HG03139 (cell line): ENCODE results near the gene GALT.

Source experiments
- ATAC-seq: cut with Tn5 transposase; IDR thresholded peaks from one replicate; pipeline ENCODE4 v1.9.1; 2021; ENCODE audit not compliant: unreplicated experiment

GALT gene

DNA sequence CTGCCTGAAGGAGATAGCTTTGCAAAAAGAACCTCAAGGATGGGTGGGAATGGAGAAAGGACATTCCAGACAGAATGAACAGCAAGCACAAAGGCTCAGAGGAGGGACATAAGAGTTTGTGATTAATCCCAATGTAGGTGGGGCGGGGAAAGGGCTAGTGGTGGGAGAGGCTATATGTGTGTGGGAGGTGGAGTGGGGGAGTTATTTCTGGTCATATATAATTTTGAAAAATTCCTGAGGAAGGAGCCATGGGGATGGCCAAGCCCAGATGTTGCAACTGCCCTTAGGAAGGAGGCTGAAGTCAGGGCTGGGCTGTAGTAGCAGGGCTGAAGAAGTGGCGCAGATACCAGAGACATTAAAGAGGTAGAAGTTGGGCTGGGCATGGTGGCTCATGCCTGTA lies 29.4 kb downstream of the GALT start:
- ATAC-seq = no peak

DNA sequence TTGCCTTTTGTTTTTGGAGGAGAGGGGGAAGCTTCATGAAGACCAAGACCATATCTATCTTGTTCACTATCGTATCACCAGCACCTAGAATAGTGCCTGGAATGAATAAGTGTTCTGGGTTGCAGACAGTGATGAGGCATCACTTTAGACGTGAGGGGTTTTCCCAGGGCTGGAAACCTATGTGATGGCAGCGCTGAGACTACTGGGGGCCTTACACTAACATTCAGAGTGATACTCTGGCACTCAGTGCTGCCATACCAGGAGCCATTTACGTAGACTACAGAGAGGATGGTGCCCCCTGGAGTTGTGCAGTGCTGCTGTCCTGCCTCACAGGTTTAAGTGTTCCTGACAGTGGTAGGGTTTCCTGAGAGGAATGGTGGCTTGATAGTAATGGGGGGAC lies 37.7 kb downstream of the GALT start:
- no peak for ATAC-seq

GRCh38 chr9:34684816-34685215 lies 38.3 kb downstream of the GALT start:
- ATAC-seq = no peak

GRCh38 chr9:34685591-34685990 lies 39.1 kb downstream of the GALT start:
- no peak for ATAC-seq

DNA sequence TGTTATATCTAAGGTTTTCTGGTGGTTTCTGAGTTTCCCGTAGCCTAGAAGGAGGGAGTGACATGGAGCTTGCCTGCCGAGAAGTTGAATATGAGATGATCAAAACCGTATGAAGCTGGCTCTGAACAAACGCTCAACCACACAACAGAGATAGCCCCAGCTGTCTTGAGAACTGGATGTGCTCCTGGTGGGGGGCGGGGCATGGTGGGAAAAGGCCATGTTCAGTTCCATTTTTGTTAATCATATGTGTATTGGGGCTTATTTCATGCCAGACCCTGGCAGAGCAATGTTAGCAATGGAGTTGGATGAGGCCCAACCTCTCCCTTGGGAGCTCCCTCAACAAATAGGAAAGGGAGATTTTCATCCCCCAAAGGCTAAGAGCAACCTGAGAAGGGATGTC lies 39.8 kb downstream of the GALT start:
- ATAC-seq = no peak

DNA sequence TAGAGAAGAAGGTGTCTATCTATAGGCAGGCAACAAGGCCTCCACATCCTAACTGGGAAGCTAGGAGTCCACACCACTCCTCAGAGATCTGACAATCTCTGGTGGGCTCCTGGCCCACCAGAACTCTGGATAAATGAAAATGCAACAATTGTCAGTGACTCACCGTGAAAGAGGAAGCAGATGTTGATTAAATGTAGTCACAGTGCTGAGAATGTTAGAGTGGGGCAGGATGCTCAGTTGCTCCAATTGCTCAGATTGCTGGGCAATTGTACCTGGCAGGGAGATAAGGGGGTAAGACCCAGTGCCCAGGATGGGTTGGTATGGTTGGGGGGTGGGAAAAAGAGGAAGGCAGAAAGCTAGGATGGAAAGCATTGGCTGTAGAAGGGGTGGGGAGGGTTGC lies 40.3 kb downstream of the GALT start:
- no peak for ATAC-seq

DNA sequence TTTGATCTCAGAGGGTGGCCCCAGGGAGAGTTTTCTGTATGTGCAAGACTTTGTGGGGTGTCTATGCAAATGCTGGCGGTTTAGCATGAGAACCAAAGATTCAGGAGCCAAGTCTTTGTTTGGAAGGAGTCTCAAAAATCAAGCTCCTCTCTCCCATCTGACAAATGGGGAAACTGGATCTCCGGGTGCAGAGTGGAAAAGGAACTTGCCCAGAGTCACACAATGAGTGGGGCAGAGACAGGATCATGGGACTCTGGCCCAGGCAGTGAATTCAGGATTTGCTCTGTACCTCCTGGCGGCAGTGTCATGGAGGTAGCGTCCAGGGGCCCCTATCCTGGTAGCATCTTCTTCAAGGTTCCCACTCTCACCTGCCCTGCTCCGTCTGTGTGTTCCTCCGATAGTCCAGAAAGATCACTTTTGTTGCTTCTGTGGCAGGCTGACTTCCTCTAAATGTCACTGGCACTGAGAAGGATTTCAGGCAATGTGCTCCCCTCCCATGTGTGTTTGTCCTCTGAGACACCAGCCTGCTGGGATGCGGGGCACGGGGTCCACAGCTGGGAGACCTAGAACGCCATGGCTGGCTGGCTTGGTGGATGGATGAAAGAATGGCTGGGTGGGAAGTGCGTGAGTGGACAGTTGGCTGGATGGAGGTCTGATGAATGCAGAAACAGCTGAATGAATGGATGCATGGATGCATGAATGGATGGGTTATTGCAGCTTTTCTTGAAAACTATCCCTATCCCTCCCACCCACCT lies 41.0 kb downstream of the GALT start:
- no peak for ATAC-seq

DNA sequence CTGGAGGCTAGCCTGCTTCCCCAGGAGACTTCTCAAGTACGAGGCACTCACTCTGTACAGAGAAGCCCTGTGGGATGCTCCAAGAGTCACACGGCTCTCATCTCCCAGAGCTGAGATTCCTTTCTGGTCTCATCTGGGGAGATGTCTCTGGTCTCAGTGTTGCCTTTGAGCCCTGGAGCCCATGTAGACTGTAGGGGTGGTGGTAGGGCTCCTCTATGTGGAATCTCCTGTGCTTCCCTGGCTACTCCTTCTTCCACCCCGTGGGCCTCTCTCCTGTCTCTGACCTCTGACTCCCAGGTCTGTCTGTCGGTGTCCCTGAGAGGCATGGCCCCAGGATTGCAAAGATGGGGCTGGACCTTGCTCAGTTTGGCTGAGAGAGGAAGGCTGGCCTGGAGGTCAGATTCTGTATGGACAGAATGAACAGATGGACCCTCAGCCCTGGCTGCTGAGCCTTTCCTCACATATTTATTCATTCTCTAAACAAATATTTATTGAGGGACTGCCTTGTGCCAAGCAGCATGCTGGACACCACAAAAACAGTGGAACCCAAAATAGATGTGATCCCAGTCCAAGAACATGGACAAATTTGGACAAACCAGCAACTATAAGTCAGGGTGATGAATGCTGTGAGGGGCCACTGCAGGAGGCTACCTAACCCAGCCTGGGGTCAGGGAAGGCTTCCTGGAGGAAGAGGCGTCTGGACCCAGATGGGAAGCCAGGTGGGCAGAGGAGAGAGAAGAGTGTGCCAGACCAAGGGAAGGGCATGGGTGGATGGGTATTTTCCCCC lies 42.0 kb downstream of the GALT start:
- no peak for ATAC-seq

- ATAC-seq = no peak
These were observed 42.6 kb downstream of the GALT start for GRCh38 chr9:34689116-34689470.

DNA sequence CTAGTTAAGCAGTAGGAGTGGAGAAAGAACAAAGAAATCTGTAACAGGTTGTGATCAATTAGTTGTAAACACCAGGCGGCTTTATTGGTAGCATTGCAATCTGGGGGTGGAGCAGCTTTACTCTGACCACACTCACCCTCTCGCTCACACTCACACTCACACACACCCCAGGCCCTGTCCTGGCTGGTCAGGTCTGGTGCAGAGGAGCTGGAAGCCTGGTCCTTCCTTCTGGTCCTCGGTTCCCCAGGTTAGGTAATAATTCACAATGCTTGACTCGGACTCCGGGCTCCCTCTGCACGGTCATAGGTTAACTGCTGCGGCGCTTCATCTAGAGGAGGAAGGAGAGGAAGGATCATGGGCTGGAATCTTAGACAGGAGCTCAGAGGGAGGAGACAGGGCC lies 43.0 kb downstream of the GALT start:
- ATAC-seq = no peak

GRCh38 chr9:34690983-34691935 lies 44.8 kb downstream of the GALT start, which contains the start of gene CCL19:
Gene CCL19 (minus strand): TSS chr9:34691276. CDS start chr9:34691139, 137 bp downstream.
- no peak for ATAC-seq

DNA sequence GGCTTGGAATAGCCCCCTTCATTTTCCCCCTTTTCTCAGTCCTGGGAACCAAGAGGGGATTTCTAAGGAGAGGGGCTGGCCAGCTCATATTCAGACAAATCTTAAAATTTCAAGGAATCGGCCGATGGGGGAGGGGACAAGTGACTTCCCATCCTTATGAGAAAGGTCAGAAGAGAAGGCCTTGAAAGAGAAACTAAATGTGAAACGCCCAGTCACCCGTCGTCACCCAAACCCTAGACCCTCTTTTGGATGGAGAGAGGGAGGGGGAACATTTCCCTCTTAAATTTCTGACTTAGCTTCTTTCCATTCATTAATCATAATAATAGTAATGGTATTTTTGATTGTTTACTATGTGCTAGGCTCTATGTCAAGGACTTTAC lies 45.5 kb downstream of the GALT start:
- ATAC-seq = no peak

DNA sequence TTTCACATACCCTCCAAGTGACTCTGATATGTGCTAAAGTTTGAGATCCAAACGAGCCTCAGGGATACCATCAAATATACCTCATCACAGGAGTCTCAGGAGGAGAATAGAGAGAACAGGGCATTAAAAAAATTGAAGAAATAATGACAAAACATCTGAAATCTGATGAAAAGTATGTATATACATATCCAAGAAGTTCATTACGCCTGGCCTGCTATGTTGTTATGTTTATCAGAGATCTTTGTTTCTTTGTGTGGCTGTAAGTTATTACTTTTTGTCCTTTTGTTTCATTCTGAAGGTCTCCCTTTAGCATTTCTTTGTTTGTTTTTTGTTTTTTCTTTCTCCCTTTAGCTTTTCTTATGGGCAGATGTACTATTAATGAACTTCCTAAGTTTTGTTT lies 47.1 kb downstream of the GALT start:
- no peak for ATAC-seq

GRCh38 chr9:34694811-34695210 lies 48.3 kb downstream of the GALT start:
- no peak for ATAC-seq
